Measurements from ENCODE around the gene ECE1.

GRCh38 chr1:21285055-21285372, 5.2 kb downstream of the ECE1 start:
- TF ChIP-seq CTCF (IDR thresholded peaks at IDR 0.05; ENCODE audit: low read length) (no peak), EZH2 (IDR thresholded peaks at IDR 0.05; ENCODE audit: borderline replicate concordance, low read length) (no peak)
